Hepatocyte (in vitro differentiated cells): ENCODE data around the gene IL11RA.
"Not testable (repeated sequence)": the region's sequence is repeated elsewhere in the genome, so short reads cannot be mapped to it uniquely, and the experiment has no call there.

ENCODE experiments used
- CTCF ChIP-seq: fragments of 200-600 bp; sonication (generic); IDR thresholded peaks from 2 replicates; pipeline ENCODE4 v1.5.1; 2016; ENCODE audit warnings: antibody characterized with exemption, mild to moderate bottlenecking; ENCODE audit not compliant: poor library complexity
- EZH2 ChIP-seq: fragments of 200-600 bp; sonication (generic); IDR thresholded peaks from 2 replicates; pipeline ENCODE4 v1.6.1; 2016; ENCODE audit warnings: antibody characterized with exemption, mild to moderate bottlenecking, borderline replicate concordance

- TF ChIP-seq EZH2, CTCF: not testable (repeated sequence)
These were observed 12.7 kb upstream of the IL11RA start for GRCh38 chr9:34639322-34639721.
